Peyer's patch (tissue), 4 donors: ENCODE measurements around the gene LYPD6B. TPM values are rescaled to one million over a fixed set of nuclear protein-coding genes. Genes with fewer than 3 reads are reported as not detected.

ENCODE experiments used
- DNase-seq, 3 donors: peaks; one replicate each; pipeline ENCODE4 v3.0.0-alpha.2; 2017 to 2019
- H3K27ac ChIP-seq, 4 donors: fragments of 200-600 bp; sonication (generic); one replicate each; pipeline ENCODE4 v1.5.1; 2016 to 2019
- H3K27me3 ChIP-seq, 2 donors: fragments of 200-600 bp; sonication (generic); one replicate each; pipeline ENCODE4 v1.5.1; 2019
- H3K36me3 ChIP-seq, 3 donors: fragments of 200-600 bp; sonication (generic); one replicate each; pipeline ENCODE4 v1.5.1; 2016 to 2019
- H3K4me1 ChIP-seq, 4 donors: fragments of 200-600 bp; sonication (generic); one replicate each; pipeline ENCODE4 v1.5.1; 2016 to 2019
- H3K4me3 ChIP-seq, 4 donors: fragments of 200-600 bp; sonication (generic); 1 replicate in 3 of 4; 2 replicates in 1 of 4; pipeline ENCODE4 v1.5.1; 2016 to 2019; ENCODE audit warnings: mild to moderate bottlenecking in 1 of 4
- H3K9me3 ChIP-seq, 4 donors: fragments of 200-600 bp; sonication (generic); one replicate each; pipeline ENCODE4 v1.5.1; 2016 to 2019; ENCODE audit warnings: mild to moderate bottlenecking in 1 of 4
- POLR2A ChIP-seq, 2 donors: fragments of 450-650 bp; IDR thresholded peaks; one replicate each; pipeline ENCODE4 v1.5.1; 2017; ENCODE audit warnings: antibody characterized with exemption in 2 of 2, mild to moderate bottlenecking in 2 of 2, moderate library complexity in 2 of 2
- total RNA-seq, 4 donors: library from RNA; depleted of rRNA; stranded (reverse); fragments of >200 nt; gene quantifications; one replicate each; pipeline ENCODE4 v1.1.0, GENCODE V29; 2016
- TF ChIP-seq, protein P1 (sequence below), 6 experiments: fragments of 450-650 bp in 4 of 6; fragments of 200-600 bp in 2 of 6; sonication (generic) in 1 of 6; IDR thresholded peaks; one replicate each; pipeline ENCODE4 v1.5.1; 2017 to 2019; ENCODE audit warnings: antibody characterized with exemption in 6 of 6, mild to moderate bottlenecking in 3 of 6, moderate library complexity in 1 of 6

Gene LYPD6B
- total RNA-seq, 4 donors from 2014 or later, result 2.0 to 4.4 (median 3.7) TPM; not detected in 1

- no peaks in the 10 kb centered on the region for H3K36me3 ChIP-seq
- H3K4me3 ChIP-seq, result no peak overlapping the region
- no peaks in the 10 kb centered on the region for H3K4me1 ChIP-seq
- H3K27ac ChIP-seq, result no peak overlapping the region
- H3K9me3 ChIP-seq, result no peaks in the 10 kb centered on the region
- TF ChIP-seq POLR2A (IDR thresholded peaks at IDR 0.05), result no peak
- TF ChIP-seq, protein P1, sequence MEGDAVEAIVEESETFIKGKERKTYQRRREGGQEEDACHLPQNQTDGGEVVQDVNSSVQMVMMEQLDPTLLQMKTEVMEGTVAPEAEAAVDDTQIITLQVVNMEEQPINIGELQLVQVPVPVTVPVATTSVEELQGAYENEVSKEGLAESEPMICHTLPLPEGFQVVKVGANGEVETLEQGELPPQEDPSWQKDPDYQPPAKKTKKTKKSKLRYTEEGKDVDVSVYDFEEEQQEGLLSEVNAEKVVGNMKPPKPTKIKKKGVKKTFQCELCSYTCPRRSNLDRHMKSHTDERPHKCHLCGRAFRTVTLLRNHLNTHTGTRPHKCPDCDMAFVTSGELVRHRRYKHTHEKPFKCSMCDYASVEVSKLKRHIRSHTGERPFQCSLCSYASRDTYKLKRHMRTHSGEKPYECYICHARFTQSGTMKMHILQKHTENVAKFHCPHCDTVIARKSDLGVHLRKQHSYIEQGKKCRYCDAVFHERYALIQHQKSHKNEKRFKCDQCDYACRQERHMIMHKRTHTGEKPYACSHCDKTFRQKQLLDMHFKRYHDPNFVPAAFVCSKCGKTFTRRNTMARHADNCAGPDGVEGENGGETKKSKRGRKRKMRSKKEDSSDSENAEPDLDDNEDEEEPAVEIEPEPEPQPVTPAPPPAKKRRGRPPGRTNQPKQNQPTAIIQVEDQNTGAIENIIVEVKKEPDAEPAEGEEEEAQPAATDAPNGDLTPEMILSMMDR (IDR thresholded peaks at IDR 0.05), result peak in 3 of 6 experiments; percentile 22 to 41 (median 37)
- no peaks in the 10 kb centered on the region for H3K27me3 ChIP-seq
- DNase-seq, result no peak
These were observed 220.0 kb downstream of the LYPD6B start for GRCh38 chr2:149258531-149258930.

GRCh38 chr2:149259136-149259535, 220.6 kb downstream of the LYPD6B start:
- Histone ChIP-seq H3K36me3 (no peaks in the 10 kb centered on the region), H3K27me3 (no peaks in the 10 kb centered on the region), H3K9me3 (no peaks in the 10 kb centered on the region), H3K27ac (no peak overlapping the region), H3K4me3 (no peak overlapping the region), H3K4me1 (no peaks in the 10 kb centered on the region)
- DNase-seq, result no peak
- TF ChIP-seq, protein P1 (IDR thresholded peaks at IDR 0.05), result no peak

GRCh38 chr2:149261692-149262091, 223.2 kb downstream of the LYPD6B start:
- H3K36me3 ChIP-seq, result no peaks in the 10 kb centered on the region
- DNase-seq, result peak in 1 of 3 donors; percentile 59

More at GRCh38 chr2:149261692-149262091, 223.2 kb downstream of the LYPD6B start:
- Histone ChIP-seq H3K9me3 (no peaks in the 10 kb centered on the region), H3K27ac (peak overlapping the region in 2 of 4 donors; percentile 16 to 22), H3K27me3 (no peaks in the 10 kb centered on the region), H3K4me1 (no peaks in the 10 kb centered on the region), H3K4me3 (no peak overlapping the region)
- TF ChIP-seq POLR2A (IDR thresholded peaks at IDR 0.05), result no peak
- TF ChIP-seq, protein P1 (IDR thresholded peaks at IDR 0.05), result no peak

Other genes with a start within 250 kb of the LYPD6B start
- 1 to 10 TPM; 1.2 to 7.4 (median 1.9) TPM for gene KIF5C, start 163.5 kb upstream of the LYPD6B start, total RNA-seq